Sigmoid colon (tissue), 7 donors: ENCODE data around the gene CAVIN3. TPM values are rescaled to one million over a fixed set of nuclear protein-coding genes. Genes with fewer than 3 reads are reported as not detected.
"Not testable (repeated sequence)": the region's sequence is repeated elsewhere in the genome, so short reads cannot be mapped to it uniquely, and the experiment has no call there.

Experiments
- DNase-seq: peaks from one replicate; pipeline ENCODE4 v3.0.0-alpha.2; 2019
- H3K27ac ChIP-seq, 4 donors: fragments of 200-600 bp; sonication (generic); one replicate each; pipeline ENCODE4 v1.5.1; 2016 to 2019; ENCODE audit warnings: mild to moderate bottlenecking in 1 of 4
- H3K27me3 ChIP-seq, 3 donors: fragments of 200-600 bp; sonication (generic); one replicate each; pipeline ENCODE4 v1.5.1; 2019; ENCODE audit warnings: mild to moderate bottlenecking in 1 of 3
- H3K36me3 ChIP-seq, 4 donors: fragments of 200-600 bp; sonication (generic); one replicate each; pipeline ENCODE4 v1.5.1; 2016 to 2019
- H3K4me1 ChIP-seq, 4 donors: fragments of 200-600 bp; sonication (generic); one replicate each; pipeline ENCODE4 v1.5.1; 2017 to 2019
- H3K4me3 ChIP-seq, 4 donors: fragments of 200-600 bp; sonication (generic); one replicate each; pipeline ENCODE4 v1.5.1; 2017 to 2019; ENCODE audit warnings: mild to moderate bottlenecking in 2 of 4, moderate library complexity in 1 of 4
- H3K9me3 ChIP-seq, 4 donors: fragments of 200-600 bp in 3 of 4; sonication (generic) in 3 of 4; one replicate each; pipeline versions ENCODE4 v1.5.1 to v1.6.1; 2013 to 2019
- CTCF ChIP-seq, 4 experiments: fragments of 450-650 bp in 3 of 4; fragments of 200-600 bp in 1 of 4; IDR thresholded peaks; one replicate each; pipeline ENCODE4 v1.5.1; 2016 to 2019; ENCODE audit warnings: antibody characterized with exemption in 4 of 4, mild to moderate bottlenecking in 3 of 4, moderate library complexity in 2 of 4
- EP300 ChIP-seq, 4 donors: sonication (generic); formaldehyde crosslinking; IDR thresholded peaks; one replicate each; pipeline ENCODE4 v1.6.1; 2017; ENCODE audit warnings: antibody characterized with exemption in 4 of 4
- POLR2A ChIP-seq, 2 donors: fragments of 450-650 bp; IDR thresholded peaks; one replicate each; pipeline ENCODE4 v1.6.1; 2016; ENCODE audit warnings: antibody characterized with exemption in 2 of 2, mild to moderate bottlenecking in 2 of 2, moderate library complexity in 2 of 2
- POLR2AphosphoS5 ChIP-seq, 4 donors: sonication (generic); formaldehyde crosslinking; IDR thresholded peaks; one replicate each; pipeline ENCODE4 v1.6.1; 2017; ENCODE audit warnings: antibody characterized with exemption in 4 of 4
- WGBS, 2 donors: extraction: QIAGEN DNeasy Blood & Tissue Kit; methylation state at CpG; one replicate each; pipeline ENCODE4 v1.1.7; 2013; 5-methylcytosine and 5-hydroxymethylcytosine counted together
- intact Hi-C: fragments of 100-400 bp; cut with DNase I; formaldehyde crosslinking; loops from one replicate; pipeline ENCODE4 v1.15.1; 2023
- polyA plus RNA-seq, 3 donors: library from polyadenylated mRNA; stranded (reverse); fragments of 200-250 nt; gene quantifications; one replicate each; pipeline ENCODE4 v1.2.3, GENCODE V29; 2013
- total RNA-seq, 4 donors: library from RNA; depleted of rRNA; stranded (reverse); fragments of >200 nt; gene quantifications; one replicate each; pipeline ENCODE4 v1.1.0, GENCODE V29; 2016
- donor health status: healthy with polysubstance abuse.
- donor health status: Bipolar disorder and iron deficiency.
- donor health status: healthy.

Gene CAVIN3
- total and polyA plus RNA-seq, 7 donors, result 6.9 to 294 (median 113) TPM

- Histone ChIP-seq H3K36me3 (no peaks in the 10 kb centered on the region), H3K4me3 (no peak overlapping the region), H3K27me3 (no peaks in the 10 kb centered on the region), H3K4me1 (no peaks in the 10 kb centered on the region), H3K27ac (no peak overlapping the region), H3K9me3 (no peaks in the 10 kb centered on the region)
- 92% methylated on average over 4 of the region's 4 CpGs for WGBS, 2 donors
- no peak for TF ChIP-seq EP300 (IDR thresholded peaks at IDR 0.05)
- TF ChIP-seq POLR2AphosphoS5 (IDR thresholded peaks at IDR 0.05), result no peak
- no peak for TF ChIP-seq POLR2A (IDR thresholded peaks at IDR 0.05)
- no peak for TF ChIP-seq CTCF (IDR thresholded peaks at IDR 0.05)
- no peak for DNase-seq
- intact Hi-C loops, result no loop called here
Observed at GRCh38 chr11:6285019-6285418, 35.3 kb downstream of the CAVIN3 start.

- Histone ChIP-seq H3K4me1 (no peaks in the 10 kb centered on the region), H3K27me3 (no peaks in the 10 kb centered on the region), H3K9me3 (no peaks in the 10 kb centered on the region), H3K27ac (no peak overlapping the region), H3K4me3 (no peak overlapping the region), H3K36me3 (no peaks in the 10 kb centered on the region)
- TF ChIP-seq CTCF (IDR thresholded peaks at IDR 0.05) (no peak), POLR2A (IDR thresholded peaks at IDR 0.05) (no peak), EP300 (IDR thresholded peaks at IDR 0.05) (no peak), POLR2AphosphoS5 (IDR thresholded peaks at IDR 0.05) (no peak)
- DNase-seq, result no peak
- WGBS, 2 donors, result 91 to 95% methylated on average over 3 of the region's 3 CpGs
- intact Hi-C loops, result no loop called here
Observed at GRCh38 chr11:6284250-6284649, 36.1 kb downstream of the CAVIN3 start.

- Histone ChIP-seq H3K27me3 (no peaks in the 10 kb centered on the region), H3K27ac (no peak overlapping the region), H3K9me3 (no peaks in the 10 kb centered on the region), H3K4me1 (no peaks in the 10 kb centered on the region), H3K4me3 (no peak overlapping the region), H3K36me3 (no peaks in the 10 kb centered on the region)
- 39 to 66% methylated on average over 4 of the region's 4 CpGs for WGBS, 2 donors
- TF ChIP-seq POLR2AphosphoS5 (IDR thresholded peaks at IDR 0.05), result no peak
- no peak for TF ChIP-seq POLR2A (IDR thresholded peaks at IDR 0.05)
- TF ChIP-seq CTCF (IDR thresholded peaks at IDR 0.05), result no peak
- no peak for TF ChIP-seq EP300 (IDR thresholded peaks at IDR 0.05)
- DNase-seq, result no peak
- intact Hi-C loops, result no loop called here
Observed at GRCh38 chr11:6283453-6284023, 36.8 kb downstream of the CAVIN3 start.

GRCh38 chr11:6280809-6281208, 39.5 kb downstream of the CAVIN3 start:
- H3K27me3 ChIP-seq, H3K36me3 ChIP-seq, intact Hi-C loops, DNase-seq, H3K27ac ChIP-seq, H3K4me3 ChIP-seq, H3K4me1 ChIP-seq, H3K9me3 ChIP-seq: not testable (repeated sequence)
- 37 to 54% methylated on average over 7 of the region's 7 CpGs for WGBS, 2 donors

GRCh38 chr11:6273188-6273587, 47.1 kb downstream of the CAVIN3 start:
- TF ChIP-seq POLR2AphosphoS5 (IDR thresholded peaks at IDR 0.05) (no peak), EP300 (IDR thresholded peaks at IDR 0.05) (no peak), POLR2A (IDR thresholded peaks at IDR 0.05) (no peak), CTCF (IDR thresholded peaks at IDR 0.05) (no peak)
- H3K4me3 ChIP-seq, result no peak overlapping the region
- H3K4me1 ChIP-seq, result peaks cover 0 to 6% (median 3%) of the 10 kb centered on the region in 4 donors
- 63% methylated on average over 4 of the region's 4 CpGs for WGBS, 2 donors
- H3K9me3 ChIP-seq, result no peaks in the 10 kb centered on the region
- H3K27ac ChIP-seq, result no peak overlapping the region
- H3K36me3 ChIP-seq, result no peaks in the 10 kb centered on the region
- H3K27me3 ChIP-seq, result no peaks in the 10 kb centered on the region
- intact Hi-C loops, result no loop called here
- DNase-seq, result no peak
